HG02678 (cell line): ENCODE results near the gene LRRC27.

Experiments
- ATAC-seq: cut with Tn5 transposase; IDR thresholded peaks from one replicate; pipeline ENCODE4 v1.9.1; 2021; ENCODE audit warnings: mild to moderate bottlenecking, moderate library complexity; ENCODE audit not compliant: unreplicated experiment

The LRRC27 gene

DNA sequence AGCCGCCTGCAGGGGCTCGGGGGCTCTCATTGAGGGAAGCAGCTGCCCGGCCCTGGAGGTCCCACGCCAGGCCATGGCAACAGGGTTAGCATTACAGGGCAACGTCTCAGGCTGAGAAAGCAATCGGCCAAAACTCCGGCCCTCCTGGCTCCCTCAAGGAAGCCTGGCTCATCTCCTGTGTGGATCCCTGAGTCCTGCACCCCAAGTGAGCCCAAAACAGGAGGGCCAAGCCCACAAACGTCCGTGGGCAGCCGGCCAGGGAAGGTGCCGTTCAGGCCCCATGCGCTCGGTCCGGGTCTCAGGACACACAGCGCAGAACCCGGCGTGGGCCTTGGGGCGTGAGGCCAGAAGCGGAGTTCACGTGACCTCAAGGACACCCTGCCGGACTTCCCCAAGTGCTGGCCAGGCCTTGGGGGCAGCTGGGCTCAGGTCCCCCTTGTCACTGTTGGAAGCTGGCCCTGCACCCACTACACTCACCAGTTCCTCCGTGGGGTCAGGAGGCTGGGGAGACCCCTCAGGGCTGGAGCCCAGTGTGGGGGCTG is 57.0 kb downstream of the LRRC27 start:
- ATAC-seq: no peak

DNA sequence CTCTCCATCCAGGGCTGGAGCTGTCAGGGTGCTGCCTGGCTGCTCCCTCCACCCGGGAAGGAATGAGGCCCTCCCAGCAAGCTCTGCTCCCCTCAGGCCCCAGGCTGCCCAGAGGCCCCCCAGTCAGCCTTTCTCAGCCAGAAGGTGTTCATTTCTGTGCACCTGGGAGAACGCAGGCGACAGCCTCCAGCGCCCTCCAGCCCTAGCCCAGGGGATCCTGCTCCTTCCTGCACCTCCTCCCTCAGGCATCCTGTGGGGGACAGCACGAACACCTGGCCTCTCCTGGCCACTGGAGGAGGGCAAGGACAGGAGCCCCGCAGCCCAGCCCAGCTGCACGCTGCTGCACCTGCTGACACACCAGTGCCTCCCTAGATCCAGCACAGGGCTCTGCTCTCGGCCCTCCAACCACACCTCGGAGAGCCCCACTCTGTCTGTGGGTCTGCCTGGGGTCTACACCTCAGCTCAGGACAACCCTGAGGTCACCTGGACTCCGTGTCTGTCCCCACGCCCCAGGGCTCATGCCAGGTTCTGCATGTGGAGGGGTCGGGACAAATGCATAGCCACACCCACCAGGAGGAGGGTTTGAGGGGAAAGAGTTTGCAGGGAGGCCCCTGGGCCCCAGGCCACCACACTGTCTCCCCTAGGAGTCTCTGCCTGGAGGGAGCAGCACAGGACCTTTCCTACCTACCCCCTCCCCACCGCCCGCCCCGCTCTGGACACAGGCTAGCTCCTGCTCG is 57.6 kb downstream of the LRRC27 start:
- no peak for ATAC-seq

GRCh38 chr10:132390170-132390920 is 58.4 kb downstream of the LRRC27 start:
- ATAC-seq: no peak

GRCh38 chr10:132390921-132391675 is 59.1 kb downstream of the LRRC27 start:
- ATAC-seq: no peak

- ATAC-seq: no peak
Measured at GRCh38 chr10:132391676-132392020, 59.7 kb downstream of the LRRC27 start.

DNA sequence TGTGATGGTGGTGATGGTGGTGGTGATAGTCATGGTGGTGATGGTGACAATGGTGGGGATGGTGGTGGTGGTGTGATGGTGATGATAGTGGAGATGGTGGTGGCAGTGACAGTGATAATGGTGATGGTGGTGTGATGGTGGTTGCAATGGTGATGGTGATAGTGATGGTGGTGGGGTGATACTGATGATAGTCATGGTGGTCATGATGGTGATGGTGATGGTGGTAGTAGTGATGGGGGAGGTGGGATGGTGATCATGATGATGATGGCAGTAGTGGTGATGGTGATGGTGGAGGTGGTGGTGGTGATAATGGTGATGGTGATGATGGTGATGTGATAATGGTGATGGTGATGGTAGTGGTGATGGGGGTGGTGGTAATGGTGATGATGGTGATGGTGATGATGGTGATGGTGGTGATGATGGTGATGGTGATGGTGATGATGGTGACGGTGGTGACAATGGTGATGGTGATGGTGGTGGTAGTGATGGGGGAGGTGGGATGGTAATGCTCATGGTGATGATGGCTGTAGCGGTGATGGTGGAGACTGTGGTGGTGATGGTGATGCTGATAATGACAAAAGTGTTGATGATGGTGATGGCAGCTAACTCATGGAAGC is 60.3 kb downstream of the LRRC27 start:
- ATAC-seq: no peak

- no peak for ATAC-seq
Measured at GRCh38 chr10:132392811-132393694, 61.1 kb downstream of the LRRC27 start.

GRCh38 chr10:132393695-132394181 is 61.7 kb downstream of the LRRC27 start:
- no peak for ATAC-seq

DNA sequence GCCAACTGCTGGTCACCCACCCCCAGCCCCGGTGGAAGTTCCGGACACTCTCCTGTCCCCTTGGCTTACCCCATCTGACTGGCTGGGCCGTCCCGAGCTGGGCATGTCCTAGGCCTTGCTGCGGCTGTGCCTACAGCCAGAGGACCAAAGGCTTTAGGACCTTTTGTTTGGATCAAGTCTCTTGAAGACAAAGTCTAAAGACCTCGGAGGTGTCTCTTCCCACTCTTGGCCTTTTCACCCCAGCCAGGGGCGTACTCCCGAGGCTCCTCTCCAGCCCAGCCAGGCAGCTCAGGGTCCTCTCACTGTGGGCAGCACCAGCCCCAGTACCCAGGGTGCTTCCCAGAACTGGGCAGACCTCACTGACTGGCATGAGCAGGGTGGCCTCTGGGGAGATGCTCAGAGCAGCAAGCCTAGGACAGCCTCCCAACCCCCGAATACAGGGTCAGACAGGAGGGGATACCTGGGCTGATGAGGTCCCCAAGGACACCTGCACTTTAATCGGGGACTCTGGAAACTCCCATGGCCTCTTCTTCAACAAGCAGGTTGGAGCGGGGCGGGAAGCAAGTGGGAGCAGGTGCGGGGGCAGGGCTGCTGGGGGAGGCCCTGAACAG is 62.3 kb downstream of the LRRC27 start:
- no peak for ATAC-seq

DNA sequence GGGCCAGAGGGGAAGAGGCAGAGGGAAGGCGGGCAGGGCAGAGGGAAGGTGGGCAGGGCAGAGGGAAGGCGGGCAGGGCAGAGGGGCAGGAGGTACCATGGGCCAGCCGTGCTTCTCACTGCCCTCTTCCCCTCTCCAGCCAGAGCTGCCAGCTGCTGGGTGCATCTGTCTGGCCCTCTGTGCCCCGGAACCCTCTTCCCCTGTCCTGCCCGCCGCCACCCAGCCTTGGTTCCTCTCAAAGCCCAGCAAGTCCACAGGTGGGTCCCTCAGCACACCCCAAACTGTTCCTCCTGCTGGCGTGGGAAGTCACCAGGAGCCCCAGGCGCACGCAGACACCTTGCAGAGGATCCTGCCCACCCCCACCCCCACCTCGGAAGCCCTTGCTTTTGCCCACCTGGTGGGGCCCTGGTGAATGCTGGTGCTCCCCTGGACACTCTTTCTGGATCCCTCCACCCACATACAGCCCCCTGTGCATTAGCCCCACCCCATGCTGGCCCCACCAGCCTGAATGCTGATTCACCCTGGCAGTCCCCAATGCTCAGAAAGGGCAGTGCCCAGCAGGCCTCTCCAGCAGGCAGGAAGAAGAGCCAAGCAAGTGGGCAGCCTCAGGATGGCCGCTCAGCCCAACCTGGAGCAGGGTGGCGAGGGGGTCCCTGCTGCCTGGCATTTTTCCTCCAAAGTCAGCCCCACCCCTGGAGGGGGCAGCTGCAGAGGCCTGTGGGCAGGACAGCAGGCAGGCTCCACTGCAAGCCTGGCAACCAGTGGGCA is 63.1 kb downstream of the LRRC27 start:
- ATAC-seq: no peak

GRCh38 chr10:132395704-132396493 is 63.9 kb downstream of the LRRC27 start:
- ATAC-seq: peak; percentile 19

DNA sequence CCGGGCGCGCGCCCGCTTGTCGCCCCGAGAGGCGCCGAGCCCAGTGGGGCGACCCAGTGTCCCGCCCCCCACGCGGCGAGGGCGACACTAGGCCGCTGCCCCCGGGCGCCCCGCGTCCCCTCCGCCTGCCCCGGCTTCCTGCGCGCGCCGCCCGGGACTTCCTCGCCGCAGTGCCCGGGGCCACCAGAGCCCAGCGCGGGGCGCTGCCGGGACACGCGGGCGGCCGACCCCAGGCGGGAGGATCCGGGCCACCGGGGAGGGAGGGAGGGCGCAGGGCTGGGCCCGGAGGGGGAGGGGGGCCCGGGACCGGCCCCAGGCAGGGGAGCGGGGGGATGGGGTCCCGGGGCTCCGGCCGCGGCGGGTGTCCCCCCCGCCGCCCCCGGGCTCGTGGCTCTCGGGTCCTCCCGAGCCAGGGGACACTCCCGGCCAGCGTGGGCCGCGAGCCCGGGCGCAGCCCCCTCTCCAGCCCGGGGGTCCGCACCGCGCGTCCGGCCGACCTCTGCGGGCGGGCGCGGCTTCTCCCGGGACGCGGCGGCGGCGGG is 64.6 kb downstream of the LRRC27 start:
- ATAC-seq: peak; percentile 45

GRCh38 chr10:132397036-132397541 is 65.1 kb downstream of the LRRC27 start, which contains the start of gene PWWP2B:
Gene PWWP2B (plus strand): TSS chr10:132397200. CDS start chr10:132397227, 27 bp downstream.
- peak; percentile 55 for ATAC-seq

GRCh38 chr10:132397671-132398565 is 65.9 kb downstream of the LRRC27 start:
- peak; percentile 40 for ATAC-seq

GRCh38 chr10:132398566-132398991 is 66.6 kb downstream of the LRRC27 start:
- ATAC-seq: no peak
